HG02884 (cell line): Measurements from ENCODE around the gene CPA2.
"Not testable (repeated sequence)": the region's sequence is repeated elsewhere in the genome, so short reads cannot be mapped to it uniquely, and the experiment has no call there.

Source experiments
- ATAC-seq: cut with Tn5 transposase; IDR thresholded peaks from one replicate; pipeline ENCODE4 v1.9.1; 2021; ENCODE audit warnings: mild to moderate bottlenecking, moderate library complexity; ENCODE audit not compliant: unreplicated experiment

The CPA2 gene

GRCh38 chr7:130266258-130266960 lies at the start of gene CPA2:
Gene CPA2, plus strand, starts transcription at chr7:130266863. Its CDS starts 19 bp downstream, at chr7:130266882.
- no peak for ATAC-seq

- no peak for ATAC-seq
Observed at GRCh38 chr7:130218806-130219620, 47.6 kb upstream of the CPA2 start.

- ATAC-seq, result no peak
Observed at GRCh38 chr7:130219871-130220270, 46.8 kb upstream of the CPA2 start.

- ATAC-seq, result no peak
Observed at GRCh38 chr7:130221746-130222145, 44.9 kb upstream of the CPA2 start.

GRCh38 chr7:130223646-130224045 lies 43.0 kb upstream of the CPA2 start:
- no peak for ATAC-seq

GRCh38 chr7:130224210-130224609 lies 42.5 kb upstream of the CPA2 start:
- no peak for ATAC-seq

GRCh38 chr7:130224923-130225322 lies 41.7 kb upstream of the CPA2 start:
- not testable (repeated sequence) for ATAC-seq

- ATAC-seq, result no peak
Observed at GRCh38 chr7:130226333-130226732, 40.3 kb upstream of the CPA2 start.

GRCh38 chr7:130227883-130228575 lies 38.6 kb upstream of the CPA2 start:
- ATAC-seq, result no peak

GRCh38 chr7:130228840-130229502 lies 37.7 kb upstream of the CPA2 start:
- ATAC-seq, result no peak

GRCh38 chr7:130229981-130230380 lies 36.7 kb upstream of the CPA2 start:
- ATAC-seq, result not testable (repeated sequence)

GRCh38 chr7:130231792-130232191 lies 34.9 kb upstream of the CPA2 start:
- no peak for ATAC-seq

- no peak for ATAC-seq
Observed at GRCh38 chr7:130232209-130232608, 34.5 kb upstream of the CPA2 start.

- ATAC-seq, result no peak
Observed at GRCh38 chr7:130234078-130234477, 32.6 kb upstream of the CPA2 start.

- not testable (repeated sequence) for ATAC-seq
Observed at GRCh38 chr7:130236361-130236760, 30.3 kb upstream of the CPA2 start.

- no peak for ATAC-seq
Observed at GRCh38 chr7:130240240-130240639, 26.4 kb upstream of the CPA2 start.

- ATAC-seq, result no peak
Observed at GRCh38 chr7:130242198-130243014, 24.3 kb upstream of the CPA2 start.

GRCh38 chr7:130243486-130243885 lies 23.2 kb upstream of the CPA2 start:
- not testable (repeated sequence) for ATAC-seq

- ATAC-seq, result not testable (repeated sequence)
Observed at GRCh38 chr7:130246491-130246890, 20.2 kb upstream of the CPA2 start.

- ATAC-seq, result not testable (repeated sequence)
Observed at GRCh38 chr7:130248842-130249241, 17.8 kb upstream of the CPA2 start.
